ENCODE results near the gene WDR47. TPM values are rescaled to one million over a fixed set of nuclear protein-coding genes. Genes with fewer than 3 reads are reported as not detected.

Gene WDR47
- total RNA-seq, 1 experiment from 2014 or later = 6.6 TPM

- Histone ChIP-seq H3K23ac (ENCODE audit: insufficient read length, low read depth, low read length) (no peak overlapping the region), H4K5ac (ENCODE audit: insufficient read length, low read depth, low read length) (no peak overlapping the region), H3K18ac (ENCODE audit: insufficient read length, low read depth, low read length) (no peak overlapping the region), H4K91ac (ENCODE audit: insufficient read length, low read depth, low read length) (no peak overlapping the region), H3K14ac (ENCODE audit: insufficient read depth, low read length) (no peak overlapping the region), H3K56ac (ENCODE audit: insufficient read length, low read depth, low read length) (no peak overlapping the region), H3K4me2 (ENCODE audit: insufficient read depth, insufficient read length, low read length) (no peak overlapping the region), H3T11ph (ENCODE audit: low read length) (no peak overlapping the region), H3K27ac (ENCODE audit: insufficient read length, low read depth, low read length) (no peak overlapping the region), H3K9ac (ENCODE audit: extremely low read depth, insufficient read length, low read length) (no peak overlapping the region), H2BK20ac (ENCODE audit: low read depth, low read length, poor library complexity, severe bottlenecking) (no peak overlapping the region), H2BK5ac (ENCODE audit: insufficient read length, low read length) (no peak overlapping the region), H4K20me1 (ENCODE audit: control insufficient read depth, insufficient read depth, insufficient read length) (no peaks in the 10 kb centered on the region), H3K79me2 (ENCODE audit: insufficient read depth, low read length) (no peaks in the 10 kb centered on the region), H2AFZ (ENCODE audit: low read length) (no peak overlapping the region), H2AK5ac (ENCODE audit: insufficient read length, low read length) (no peak overlapping the region), H3K79me1 (ENCODE audit: insufficient read depth, low read depth, low read length, poor library complexity, severe bottlenecking) (no peaks in the 10 kb centered on the region), H2BK12ac (ENCODE audit: insufficient read length, low read depth, low read length) (no peak overlapping the region), H3K4ac (ENCODE audit: low read depth, low read length) (no peak overlapping the region), H3K23me2 (ENCODE audit: insufficient read length, low read depth, low read length, poor library complexity, severe bottlenecking) (no peaks in the 10 kb centered on the region), H3K4me1 (ENCODE audit: insufficient read depth, low read length) (no peaks in the 10 kb centered on the region), H3K9me3 (ENCODE audit: control insufficient read depth, low read depth, low read length) (no peaks in the 10 kb centered on the region), H4K8ac (replicated peaks; ENCODE audit: insufficient read length, low read depth, low read length) (no peak overlapping the region), H2BK15ac (ENCODE audit: low read depth, low read length) (no peak overlapping the region), H3K27me3 (ENCODE audit: insufficient read depth, low read length) (no peaks in the 10 kb centered on the region), H2BK120ac (ENCODE audit: low read depth, low read length, poor library complexity, severe bottlenecking) (no peak overlapping the region)
- WGBS (ENCODE audit: extremely low coverage, insufficient read length, low lambda C conversion rate) = no CpG with 5 or more reads among the region's 6 CpGs
- Mint-ChIP-seq H3K4me1 (peaks cover 2 to 3% of the 10 kb centered on the region in 2 experiments; a peak in 1 of 4 replicates), H3K9me3 (peaks cover 0 to under 1% of the 10 kb centered on the region in 2 experiments; a peak in 1 of 5 replicates), H3K27me3 (ENCODE audit: low read depth) (peaks cover 3% of the 10 kb centered on the region; the same call in 1 of the 2 replicates), H3K4me3 (no peak overlapping the region), H3K36me3 (ENCODE audit: insufficient read depth in 1 of 3, low read depth in 3 of 3) (no peaks in the 10 kb centered on the region), H3K27ac (no peak overlapping the region)
- no peak for TF ChIP-seq CTCF (conservative IDR thresholded peaks at IDR 0.05)
- DNase-seq = no peak
Measured at GRCh38 chr1:109047339-109047738, 5.4 kb upstream of the WDR47 start.
